NCI-H460 (cell line): ENCODE measurements around the gene PHF19. TPM values are rescaled to one million over a fixed set of nuclear protein-coding genes. Genes with fewer than 3 reads are reported as not detected.

Experiments
- DNase-seq: peaks from one replicate; pipeline ENCODE4 v3.0.0-alpha.2; 2016; ENCODE audit warnings: low read depth; ENCODE audit errors: extremely low read depth
- polyA plus RNA-seq: library from polyadenylated mRNA; depleted of rRNA; stranded (reverse); fragments of >200 nt; gene quantifications from 2 replicates; pipeline ENCODE4 v1.2.3, GENCODE V29; 2014; cell fraction: nucleus; rRNA removed
- total RNA-seq: library from RNA; depleted of rRNA; stranded (reverse); fragments of >200 nt; shearing (Covaris generic); gene quantifications from 2 replicates; pipeline ENCODE4 v1.2.3, GENCODE V29; 2014; rRNA removed

Gene PHF19
- 66.4 and 70.0 TPM in 2 replicates for total RNA-seq
- 93.5 and 123 TPM in 2 replicates for polyA plus RNA-seq

GRCh38 chr9:120876842-120877240 is at the start of gene PHF19:
Gene PHF19 (minus strand): TSS chr9:120877188. CDS start chr9:120874741, 2,447 bp downstream.
- peak; percentile 37 for DNase-seq

- DNase-seq, result no peak
Observed at GRCh38 chr9:120926397-120926928, 49.5 kb upstream of the PHF19 start, which contains the start of gene TRAF1. Gene TRAF1 (minus strand): TSS chr9:120926796. CDS start chr9:120926075, 721 bp downstream.

GRCh38 chr9:120925535-120926396 is 48.8 kb upstream of the PHF19 start:
- DNase-seq, result no peak

GRCh38 chr9:120924698-120925534 is 47.9 kb upstream of the PHF19 start:
- DNase-seq, result peak; percentile 40

- DNase-seq, result no peak
Observed at GRCh38 chr9:120923620-120924328, 46.8 kb upstream of the PHF19 start.

- DNase-seq, result no peak
Observed at GRCh38 chr9:120922404-120923195, 45.6 kb upstream of the PHF19 start.

GRCh38 chr9:120921661-120922181 is 44.7 kb upstream of the PHF19 start:
- no peak for DNase-seq

- no peak for DNase-seq
Observed at GRCh38 chr9:120920806-120921178, 43.8 kb upstream of the PHF19 start.

- no peak for DNase-seq
Observed at GRCh38 chr9:120919843-120920805, 43.1 kb upstream of the PHF19 start.

- DNase-seq, result no peak
Observed at GRCh38 chr9:120918931-120919842, 42.2 kb upstream of the PHF19 start.

GRCh38 chr9:120917929-120918762 is 41.2 kb upstream of the PHF19 start:
- DNase-seq, result no peak

GRCh38 chr9:120916991-120917880 is 40.2 kb upstream of the PHF19 start:
- no peak for DNase-seq

- DNase-seq, result no peak
Observed at GRCh38 chr9:120916588-120916987, 39.6 kb upstream of the PHF19 start.

- DNase-seq, result no peak
Observed at GRCh38 chr9:120915854-120916470, 39.0 kb upstream of the PHF19 start.

GRCh38 chr9:120914953-120915352 is 38.0 kb upstream of the PHF19 start:
- DNase-seq, result no peak
